GM12878 (cell line): ENCODE data around the gene MMP7. TPM values are rescaled to one million over a fixed set of nuclear protein-coding genes. Genes with fewer than 3 reads are reported as not detected.
A peak's percentile ranks its signal among the peaks of the same experiment; 100 is the strongest.

Experiments used
- ATAC-seq: fragments of 200-7000 bp; cut with Tn5 transposase; 3 replicates; pipeline ENCODE4 v1.9.1; 2020; ENCODE audit warnings: mild to moderate bottlenecking, moderate library complexity
- BruUV-seq: library from RNA; stranded (reverse); fragments of 400-500 nt; replicated peaks from 2 replicates; lab custom pipeline; 2021; lab: Mats Ljungman, UMichigan
- CTCF ChIA-PET: fragments of 300-600 bp; sonication (Branson Sonifier 250); formaldehyde crosslinking; extraction: SDS; loops from one replicate; lab custom pipeline; 2021; ENCODE audit warnings: inconsistent platforms; lab: Yijun Ruan, JAX
- POLR2A ChIA-PET: fragments of 350-600 bp; formaldehyde crosslinking; extraction: SDS; loops from one replicate; lab custom pipeline; 2021; ENCODE audit warnings: inconsistent platforms; lab: Charles Lee
- RAD21 ChIA-PET: fragments of 300-600 bp; sonication (Branson Sonifier 250); formaldehyde crosslinking; loops from one replicate; lab custom pipeline; 2023; ENCODE audit warnings: antibody characterized with exemption; ENCODE audit not compliant: unreplicated experiment; lab: Charles Lee
- SMC1A ChIA-PET: fragments of 300-600 bp; sonication (Branson Sonifier 250); formaldehyde crosslinking; loops from one replicate; lab custom pipeline; 2023; ENCODE audit not compliant: unreplicated experiment, uncharacterized antibody; lab: Charles Lee
- DNase-seq: peaks from one replicate; pipeline ENCODE4 v3.0.0-alpha.2; 2011; ENCODE audit warnings: low read depth, low spot score
- FAIRE-seq: peaks from 3 replicates; lab custom pipeline; 2011; peaks lifted over from hg19 to GRCh38; lab: Jason Lieb, UNC
- H2AFZ ChIP-seq: 2 replicates; pipeline ENCODE4 v1.6.0; 2011; ENCODE audit warnings: low read depth, low read length, control low read depth; ENCODE audit not compliant: control insufficient read depth
- H3K27ac ChIP-seq: 2 replicates; pipeline ENCODE4 v1.5.1; 2011; ENCODE audit warnings: control low read depth; ENCODE audit not compliant: control insufficient read depth, insufficient read depth
- H3K27me3 ChIP-seq, 2 experiments: replicated peaks in 1 of 2; 2 replicates each; pipeline versions ENCODE4 v1.6.0 to v1.6.1; 2011; ENCODE audit warnings: low read length in 1 of 2; ENCODE audit not compliant: control insufficient read depth in 2 of 2, insufficient read depth in 2 of 2
- H3K36me3 ChIP-seq, 2 experiments: 2 replicates each; pipeline ENCODE4 v1.5.1; 2011; ENCODE audit warnings: low read length in 1 of 2; ENCODE audit not compliant: control insufficient read depth in 2 of 2, insufficient read depth in 2 of 2
- H3K4me1 ChIP-seq: 2 replicates; pipeline ENCODE4 v1.6.1; 2011; ENCODE audit warnings: mild to moderate bottlenecking, low read length, moderate library complexity, mixed read lengths; ENCODE audit not compliant: control insufficient read depth, insufficient read depth
- H3K4me2 ChIP-seq: 2 replicates; pipeline ENCODE4 v1.6.0; 2011; ENCODE audit warnings: control low read depth; ENCODE audit not compliant: control insufficient read depth, insufficient read depth
- H3K4me3 ChIP-seq: fragments of 200-600 bp; sonication (generic); 2 replicates; pipeline ENCODE4 v1.5.1; 2016
- H3K79me2 ChIP-seq: 2 replicates; pipeline ENCODE4 v1.6.0; 2011; ENCODE audit warnings: low read length; ENCODE audit not compliant: control insufficient read depth, insufficient read depth
- H3K9ac ChIP-seq: 2 replicates; pipeline ENCODE4 v1.8.0; 2011; ENCODE audit warnings: low read length, control low read depth, mixed read lengths; ENCODE audit not compliant: control insufficient read depth, insufficient read depth
- H3K9me3 ChIP-seq: replicated peaks from 3 replicates; pipeline ENCODE4 v1.5.1; 2011; ENCODE audit warnings: mild to moderate bottlenecking, low read length; ENCODE audit not compliant: control insufficient read depth, insufficient read depth
- H4K20me1 ChIP-seq: 2 replicates; pipeline ENCODE4 v1.6.0; 2011; ENCODE audit not compliant: control insufficient read depth, insufficient read depth
- ASH2L ChIP-seq: fragments of 300-600, 200-600 bp; sonication (generic); IDR thresholded peaks from 2 replicates; pipeline ENCODE4 v1.6.1; 2017; ENCODE audit warnings: low read depth, mild to moderate bottlenecking, borderline replicate concordance
- IKZF2 ChIP-seq, 2 experiments: fragments of 450-650 bp; IDR thresholded peaks; 2 replicates each; pipeline ENCODE4 v1.6.1; 2017; ENCODE audit warnings: mild to moderate bottlenecking in 2 of 2, moderate library complexity in 2 of 2
- KLF5 ChIP-seq: fragments of 450-650 bp; IDR thresholded peaks from 2 replicates; pipeline ENCODE4 v1.6.1; 2014; ENCODE audit warnings: mild to moderate bottlenecking; ENCODE audit not compliant: partially characterized antibody
- MEF2B ChIP-seq: fragments of 450-650 bp; IDR thresholded peaks from 2 replicates; pipeline ENCODE4 v1.6.1; 2018; ENCODE audit warnings: mild to moderate bottlenecking, moderate library complexity; ENCODE audit not compliant: partially characterized antibody, poor library complexity, severe bottlenecking
- MTA2 ChIP-seq: fragments of 450-650 bp; IDR thresholded peaks from 2 replicates; pipeline ENCODE4 v1.6.1; 2016; ENCODE audit warnings: low read depth, mild to moderate bottlenecking, moderate library complexity
- SREBF2 ChIP-seq: IDR thresholded peaks from 2 replicates; pipeline ENCODE4 v1.6.1; 2012; ENCODE audit warnings: mild to moderate bottlenecking, low read length
- STAT1 ChIP-seq: fragments of 450-650 bp; conservative IDR thresholded peaks from 2 replicates; pipeline ENCODE4 v1.6.1; 2014; ENCODE audit warnings: antibody characterized with exemption, mild to moderate bottlenecking
- USF1 ChIP-seq: IDR thresholded peaks from 2 replicates; pipeline ENCODE4 v1.6.1; 2011; ENCODE audit warnings: borderline replicate concordance, low read depth, mild to moderate bottlenecking, moderate library complexity, mixed read lengths, low read length; ENCODE audit not compliant: insufficient read depth; ENCODE audit errors: extremely low read length
- WGBS: methylation state at CpG from one replicate; pipeline ENCODE4 v1.1.6; 2016; ENCODE audit warnings: low lambda C conversion rate; ENCODE audit not compliant: insufficient replicate concordance, insufficient coverage; ENCODE audit errors: missing lambda C conversion rate; 5-methylcytosine and 5-hydroxymethylcytosine counted together
- in situ Hi-C: fragments of 300-500 bp; cut with MboI; formaldehyde crosslinking; loops from 9 replicates; pipeline ENCODE4 v1.14.3; 2018; ENCODE audit warnings: mixed read lengths
- intact Hi-C: fragments of 100-400 bp; cut with micrococcal nuclease; formaldehyde crosslinking; loops from one replicate; pipeline ENCODE4 v1.14.2; 2022; ENCODE audit not compliant: unreplicated experiment
- polyA plus RNA-seq, 11 experiments: library from polyadenylated mRNA; depleted of rRNA in 4 of 11; unstranded in 6 of 11; stranded (reverse) in 5 of 11; fragments of >200 nt; fragmentation: Nextera tagmentation in 4 of 11; fragmentation: Illumina TruSeq in 1 of 11; extraction: Ambion mirVana in 4 of 11; extraction: Trizol in 1 of 11; gene quantifications; 1 replicate in 1 of 11; 2 replicates in 10 of 11; pipeline versions ENCODE4 v1.2.1 to v1.2.3, GENCODE V29; 2011 to 2016; ENCODE audit warnings: inconsistent platforms in 2 of 11, missing spikeins in 2 of 11, low read depth in 1 of 11
- total RNA-seq, 4 experiments: library from RNA; depleted of rRNA in 3 of 4; stranded (reverse); fragments of >200 nt in 3 of 4; fragmentation: Illumina TruSeq in 1 of 4; extraction: Trizol in 1 of 4; gene quantifications; 2 replicates each; pipeline versions ENCODE4 v1.2.1 to v1.2.3, GENCODE V29; 2013 to 2021

MMP7 gene
- total and polyA plus RNA-seq, 10 of the 15 experiments (the other 5 are each of a cell fraction or from before 2014, with no cell fraction given) = 0.63 to 18.0 (median 1.1) TPM

GRCh38 chr11:102575012-102575411, 44.5 kb upstream of the MMP7 start (continued):
- TF ChIP-seq ASH2L (no peak), USF1 (no peak), SREBF2 (no peak), KLF5 (no peak)

- ChIA-PET RAD21 (interaction anchor here (0.9 to 2.4 kb wide), 10 partner anchors 9 to 122 kb away, joined by 3 to 11 read pairs (median 4); no protein-coding TSS in a partner anchor), CTCF (interaction anchor here (1.0 to 4.9 kb wide), 7 partner anchors 9 to 39 kb away, joined by 3 to 19 read pairs (median 3); no protein-coding TSS in a partner anchor), SMC1A (interaction anchor here (1.2 to 17.3 kb wide), 10 partner anchors 10 to 183 kb away, joined by 3 to 322 read pairs (median 8); no protein-coding TSS in a partner anchor), POLR2A (interaction anchor here (0.8 to 1.2 kb wide), 5 partner anchors 11 to 30 kb away, joined by 3 to 6 read pairs (median 3); no protein-coding TSS in a partner anchor)
- Histone ChIP-seq H3K4me2 (no peak overlapping the region), H3K27ac (no peak overlapping the region), H4K20me1 (no peaks in the 10 kb centered on the region), H3K9me3 (peaks cover under 1% of the 10 kb centered on the region; the same call in 2 of the 3 replicates), H3K27me3 (no peaks in the 10 kb centered on the region), H3K4me3 (no peak overlapping the region), H3K4me1 (0 out of 2 replicates have a peak, but pooled peaks cover 4% of the 10 kb centered on the region), H2AFZ (no peak overlapping the region), H3K79me2 (no peaks in the 10 kb centered on the region), H3K9ac (no peak overlapping the region), H3K36me3 (no peaks in the 10 kb centered on the region)
- ATAC-seq (no peak), DNase-seq (no peak), FAIRE-seq (no peak)
- 2% methylated on average over 2 of the region's 2 CpGs for WGBS
- no TSS peak for BruUV-seq
- intact Hi-C loops (no loop called here), in situ Hi-C loops (no loop called here)
- peak in 1 of 2 experiments; percentile 21; a peak in 1 of 4 replicates for TF ChIP-seq IKZF2 (IDR thresholded peaks at IDR 0.05)
- no peak for TF ChIP-seq MTA2
- TF ChIP-seq MEF2B = peak; percentile 48
- no peak for TF ChIP-seq STAT1
These were observed 43.3 kb upstream of the MMP7 start for GRCh38 chr11:102573851-102574250.
